Lower leg skin (tissue), 4 donors: ENCODE measurements around the gene TSPOAP1. TPM values are rescaled to one million over a fixed set of nuclear protein-coding genes. Genes with fewer than 3 reads are reported as not detected.

Source experiments
- DNase-seq, 2 donors: peaks; one replicate each; pipeline ENCODE4 v3.0.0-alpha.2; 2019; ENCODE audit warnings: low spot score in 2 of 2
- H3K4me3 ChIP-seq: fragments of 200-600 bp; sonication (generic); 2 replicates; pipeline ENCODE4 v1.5.1; 2017; ENCODE audit warnings: mild to moderate bottlenecking, low read depth; ENCODE audit not compliant: poor library complexity, severe bottlenecking
- CTCF ChIP-seq, 3 donors: fragments of 450-650 bp; IDR thresholded peaks; one replicate each; pipeline ENCODE4 v1.5.1; 2016; ENCODE audit warnings: antibody characterized with exemption in 3 of 3, mild to moderate bottlenecking in 3 of 3, moderate library complexity in 2 of 3
- POLR2A ChIP-seq, 2 donors: fragments of 450-650 bp; IDR thresholded peaks; one replicate each; pipeline ENCODE4 v1.6.1; 2016 to 2017; ENCODE audit warnings: antibody characterized with exemption in 2 of 2, mild to moderate bottlenecking in 1 of 2, moderate library complexity in 1 of 2
- WGBS, 2 donors: methylation state at CpG; one replicate each; pipeline ENCODE4 v1.1.5; 2018; 5-methylcytosine and 5-hydroxymethylcytosine counted together
- intact Hi-C: fragments of 100-400 bp; cut with DNase I; formaldehyde crosslinking; loops from one replicate; pipeline ENCODE4 v1.15.0; 2023; ENCODE audit warnings: low total_unique reads
- total RNA-seq, 4 donors: library from RNA; depleted of rRNA; stranded (reverse); fragments of >200 nt; gene quantifications; one replicate each; pipeline ENCODE4 v1.1.0, GENCODE V29; 2016

The TSPOAP1 gene
- total RNA-seq, 4 donors from 2014 or later, result 8.2 to 18.3 (median 8.8) TPM

GRCh38 chr17:58333736-58334207 is 5.2 kb upstream of the TSPOAP1 start:
- intact Hi-C loops, result no loop called here
- TF ChIP-seq CTCF (IDR thresholded peaks at IDR 0.05), result no peak
- no peak for TF ChIP-seq POLR2A (IDR thresholded peaks at IDR 0.05)
- H3K4me3 ChIP-seq, result no peak overlapping the region
- DNase-seq, result no peak
- 68 to 81% methylated on average over 6 of the region's 6 CpGs for WGBS, 2 donors

GRCh38 chr17:58332778-58333735 is 4.5 kb upstream of the TSPOAP1 start:
- no peak for DNase-seq
- intact Hi-C loops, result no loop called here
- 69 to 78% methylated on average over 18 to 20 of the region's 21 CpGs for WGBS, 2 donors
- no peak overlapping the region for H3K4me3 ChIP-seq
- TF ChIP-seq CTCF (IDR thresholded peaks at IDR 0.05) (no peak), POLR2A (IDR thresholded peaks at IDR 0.05) (no peak)

GRCh38 chr17:58331815-58332777 is 3.5 kb upstream of the TSPOAP1 start:
- TF ChIP-seq CTCF (IDR thresholded peaks at IDR 0.05) (no peak), POLR2A (IDR thresholded peaks at IDR 0.05) (peak in 1 of 2 donors; percentile 61)
- intact Hi-C loops, result no loop called here
- WGBS, 2 donors, result 73 to 86% methylated on average over 24 to 31 of the region's 31 CpGs
- peak overlapping the region; percentile 41 for H3K4me3 ChIP-seq
- DNase-seq, result peak in 1 of 2 donors; percentile 94

- no peak for DNase-seq
- intact Hi-C loops, result no loop called here
- TF ChIP-seq CTCF (IDR thresholded peaks at IDR 0.05) (no peak), POLR2A (IDR thresholded peaks at IDR 0.05) (no peak)
- H3K4me3 ChIP-seq, result peak overlapping the region; percentile 41
- WGBS, 2 donors, result 85 to 87% methylated on average over 22 to 23 of the region's 23 CpGs
Measured at GRCh38 chr17:58330997-58331814, 2.6 kb upstream of the TSPOAP1 start.

- peak overlapping the region; percentile 41 for H3K4me3 ChIP-seq
- TF ChIP-seq CTCF (IDR thresholded peaks at IDR 0.05) (no peak), POLR2A (IDR thresholded peaks at IDR 0.05) (no peak)
- 73 to 76% methylated on average over 10 of the region's 10 CpGs for WGBS, 2 donors
- no peak for DNase-seq
- intact Hi-C loops, result no loop called here
Measured at GRCh38 chr17:58330538-58330996, 2.0 kb upstream of the TSPOAP1 start.
